HEK293 (cell line): ENCODE measurements around the gene SCGB3A2.

Source experiments
- BCL11A ChIP-seq: fragments of 450-650 bp; formaldehyde crosslinking; IDR thresholded peaks from 2 replicates; pipeline ENCODE4 v1.5.1; 2016; ENCODE audit warnings: low read depth, missing biosample characterization, missing genetic modification characterization
- CTCF ChIP-seq: fragments of 450-650 bp; formaldehyde crosslinking; IDR thresholded peaks from 2 replicates; pipeline ENCODE4 v1.5.1; 2016; ENCODE audit warnings: missing biosample characterization, missing genetic modification characterization
- KLF9 ChIP-seq: fragments of 450-650 bp; formaldehyde crosslinking; IDR thresholded peaks from 2 replicates; pipeline ENCODE4 v1.5.1; 2016; ENCODE audit warnings: missing biosample characterization, missing genetic modification characterization, low read depth
- RBAK ChIP-seq: fragments of 450-650 bp; formaldehyde crosslinking; IDR thresholded peaks from 2 replicates; pipeline ENCODE4 v1.5.1; 2016; ENCODE audit warnings: missing biosample characterization, missing genetic modification characterization
- REST ChIP-seq: fragments of 450-650 bp; formaldehyde crosslinking; IDR thresholded peaks from 2 replicates; pipeline ENCODE4 v1.5.1; 2016; ENCODE audit warnings: missing biosample characterization, missing genetic modification characterization
- YY1 ChIP-seq: fragments of 450-650 bp; formaldehyde crosslinking; IDR thresholded peaks from 2 replicates; pipeline ENCODE4 v1.5.1; 2018; ENCODE audit warnings: missing biosample characterization, missing genetic modification characterization
- ZBTB17 ChIP-seq: fragments of 450-650 bp; formaldehyde crosslinking; IDR thresholded peaks from 2 replicates; pipeline ENCODE4 v1.5.1; 2016; ENCODE audit warnings: missing biosample characterization, missing genetic modification characterization
- ZBTB26 ChIP-seq: fragments of 450-650 bp; formaldehyde crosslinking; optimal IDR thresholded peaks from 2 replicates; pipeline ENCODE3; 2016; ENCODE audit warnings: missing biosample characterization, mild to moderate bottlenecking, missing genetic modification characterization
- ZNF10 ChIP-seq: fragments of 450-650 bp; formaldehyde crosslinking; IDR thresholded peaks from 2 replicates; pipeline ENCODE4 v1.5.1; 2017; ENCODE audit warnings: missing biosample characterization, missing genetic modification characterization
- ZNF146 ChIP-seq: fragments of 450-650 bp; formaldehyde crosslinking; IDR thresholded peaks from 2 replicates; pipeline ENCODE4 v1.5.1; 2016; ENCODE audit warnings: missing biosample characterization, missing genetic modification characterization
- ZNF148 ChIP-seq: fragments of 450-650 bp; formaldehyde crosslinking; IDR thresholded peaks from 2 replicates; pipeline ENCODE4 v1.5.0; 2017; ENCODE audit warnings: missing biosample characterization, missing genetic modification characterization, borderline replicate concordance
- ZNF211 ChIP-seq: fragments of 450-650 bp; formaldehyde crosslinking; IDR thresholded peaks from 2 replicates; pipeline ENCODE4 v1.5.1; 2016; ENCODE audit warnings: low read depth, missing biosample characterization, missing genetic modification characterization
- ZNF324 ChIP-seq: fragments of 450-650 bp; formaldehyde crosslinking; IDR thresholded peaks from 2 replicates; pipeline ENCODE4 v1.5.1; 2016; ENCODE audit warnings: missing biosample characterization, missing genetic modification characterization
- ZNF704 ChIP-seq: fragments of 450-650 bp; formaldehyde crosslinking; IDR thresholded peaks from 2 replicates; pipeline ENCODE4 v1.5.1; 2016; ENCODE audit warnings: missing biosample characterization, missing genetic modification characterization

GRCh38 chr5:147842869-147843268 lies 35.6 kb upstream of the SCGB3A2 start:
- TF ChIP-seq RBAK (tag by site-specific recombination) = no peak
- no peak for TF ChIP-seq ZBTB26 (tag by site-specific recombination)
- no peak for TF ChIP-seq CTCF (tag by site-specific recombination)
- no peak for TF ChIP-seq KLF9
- TF ChIP-seq ZBTB17 (tag by site-specific recombination) = no peak
- no peak for TF ChIP-seq YY1 (tag by site-specific recombination)
- TF ChIP-seq BCL11A (tag by site-specific recombination) = no peak
- no peak for TF ChIP-seq ZNF324
- no peak for TF ChIP-seq ZNF211 (tag by site-specific recombination)
- TF ChIP-seq ZNF704 (tag by site-specific recombination) = no peak
- TF ChIP-seq ZNF10 (tag by site-specific recombination) = no peak
- no peak for TF ChIP-seq REST
- TF ChIP-seq ZNF146 (tag by site-specific recombination) = no peak
- no peak for TF ChIP-seq ZNF148
